ENCODE measurements around the gene NPSR1. TPM values are rescaled to one million over a fixed set of nuclear protein-coding genes. Genes with fewer than 3 reads are reported as not detected.

NPSR1 gene
- total RNA-seq, 1 experiment from 2014 or later, result not detected

GRCh38 chr7:34835901-34836600 is 178.0 kb downstream of the NPSR1 start:
- Histone ChIP-seq H4K91ac (ENCODE audit: insufficient read length, low read depth, low read length) (no peak overlapping the region), H3K4ac (ENCODE audit: low read depth, low read length) (no peak overlapping the region), H2BK120ac (ENCODE audit: low read depth, low read length, poor library complexity, severe bottlenecking) (no peak overlapping the region), H3K4me2 (ENCODE audit: insufficient read depth, insufficient read length, low read length) (no peak overlapping the region), H3K56ac (ENCODE audit: insufficient read length, low read depth, low read length) (no peak overlapping the region), H3T11ph (ENCODE audit: low read length) (no peak overlapping the region), H2BK12ac (ENCODE audit: insufficient read length, low read depth, low read length) (no peak overlapping the region), H3K14ac (ENCODE audit: insufficient read depth, low read length) (no peak overlapping the region), H4K5ac (ENCODE audit: insufficient read length, low read depth, low read length) (no peak overlapping the region), H2BK5ac (ENCODE audit: insufficient read length, low read length) (no peak overlapping the region), H3K9ac (ENCODE audit: extremely low read depth, insufficient read length, low read length) (no peak overlapping the region), H3K18ac (ENCODE audit: insufficient read length, low read depth, low read length) (no peak overlapping the region), H3K4me1 (ENCODE audit: insufficient read depth, low read length) (0 out of 2 replicates have a peak, but pooled peaks cover 3% of the 10 kb centered on the region), H2BK20ac (ENCODE audit: low read depth, low read length, poor library complexity, severe bottlenecking) (no peak overlapping the region), H3K27ac (ENCODE audit: insufficient read length, low read depth, low read length) (no peak overlapping the region), H2AFZ (ENCODE audit: low read length) (no peak overlapping the region), H4K8ac (replicated peaks; ENCODE audit: insufficient read length, low read depth, low read length) (no peak overlapping the region), H3K79me1 (ENCODE audit: insufficient read depth, low read depth, low read length, poor library complexity, severe bottlenecking) (no peaks in the 10 kb centered on the region), H3K27me3 (ENCODE audit: insufficient read depth, low read length) (no peaks in the 10 kb centered on the region), H3K79me2 (ENCODE audit: insufficient read depth, low read length) (no peaks in the 10 kb centered on the region), H3K23me2 (ENCODE audit: insufficient read length, low read depth, low read length, poor library complexity, severe bottlenecking) (no peaks in the 10 kb centered on the region), H4K20me1 (ENCODE audit: control insufficient read depth, insufficient read depth, insufficient read length) (no peaks in the 10 kb centered on the region), H2BK15ac (ENCODE audit: low read depth, low read length) (no peak overlapping the region), H2AK5ac (ENCODE audit: insufficient read length, low read length) (no peak overlapping the region), H3K23ac (ENCODE audit: insufficient read length, low read depth, low read length) (no peak overlapping the region), H3K9me3 (ENCODE audit: control insufficient read depth, low read depth, low read length) (no peaks in the 10 kb centered on the region)
- no peak for DNase-seq
- Mint-ChIP-seq H3K36me3 (ENCODE audit: insufficient read depth in 1 of 3, low read depth in 3 of 3) (no peaks in the 10 kb centered on the region), H3K4me3 (no peak overlapping the region), H3K27me3 (ENCODE audit: low read depth) (no peaks in the 10 kb centered on the region; the same call in 1 of the 2 replicates), H3K9me3 (peaks cover 0 to 3% of the 10 kb centered on the region in 2 experiments; a peak in 1 of 5 replicates), H3K4me1 (peaks cover 3 to 17% of the 10 kb centered on the region in 2 experiments; a peak in 2 of 4 replicates), H3K27ac (no peak overlapping the region)
- TF ChIP-seq, protein P1, sequence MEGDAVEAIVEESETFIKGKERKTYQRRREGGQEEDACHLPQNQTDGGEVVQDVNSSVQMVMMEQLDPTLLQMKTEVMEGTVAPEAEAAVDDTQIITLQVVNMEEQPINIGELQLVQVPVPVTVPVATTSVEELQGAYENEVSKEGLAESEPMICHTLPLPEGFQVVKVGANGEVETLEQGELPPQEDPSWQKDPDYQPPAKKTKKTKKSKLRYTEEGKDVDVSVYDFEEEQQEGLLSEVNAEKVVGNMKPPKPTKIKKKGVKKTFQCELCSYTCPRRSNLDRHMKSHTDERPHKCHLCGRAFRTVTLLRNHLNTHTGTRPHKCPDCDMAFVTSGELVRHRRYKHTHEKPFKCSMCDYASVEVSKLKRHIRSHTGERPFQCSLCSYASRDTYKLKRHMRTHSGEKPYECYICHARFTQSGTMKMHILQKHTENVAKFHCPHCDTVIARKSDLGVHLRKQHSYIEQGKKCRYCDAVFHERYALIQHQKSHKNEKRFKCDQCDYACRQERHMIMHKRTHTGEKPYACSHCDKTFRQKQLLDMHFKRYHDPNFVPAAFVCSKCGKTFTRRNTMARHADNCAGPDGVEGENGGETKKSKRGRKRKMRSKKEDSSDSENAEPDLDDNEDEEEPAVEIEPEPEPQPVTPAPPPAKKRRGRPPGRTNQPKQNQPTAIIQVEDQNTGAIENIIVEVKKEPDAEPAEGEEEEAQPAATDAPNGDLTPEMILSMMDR (conservative IDR thresholded peaks at IDR 0.05), result no peak
- WGBS (ENCODE audit: extremely low coverage, insufficient read length, low lambda C conversion rate), result no CpG with 5 or more reads among the region's 3 CpGs
